ENCODE data around the gene SLC43A1. TPM values are rescaled to one million over a fixed set of nuclear protein-coding genes. Genes with fewer than 3 reads are reported as not detected.

The SLC43A1 gene
- total RNA-seq, 6 experiments from 2014 or later, result 38.9 to 173 (median 106) TPM

DNA sequence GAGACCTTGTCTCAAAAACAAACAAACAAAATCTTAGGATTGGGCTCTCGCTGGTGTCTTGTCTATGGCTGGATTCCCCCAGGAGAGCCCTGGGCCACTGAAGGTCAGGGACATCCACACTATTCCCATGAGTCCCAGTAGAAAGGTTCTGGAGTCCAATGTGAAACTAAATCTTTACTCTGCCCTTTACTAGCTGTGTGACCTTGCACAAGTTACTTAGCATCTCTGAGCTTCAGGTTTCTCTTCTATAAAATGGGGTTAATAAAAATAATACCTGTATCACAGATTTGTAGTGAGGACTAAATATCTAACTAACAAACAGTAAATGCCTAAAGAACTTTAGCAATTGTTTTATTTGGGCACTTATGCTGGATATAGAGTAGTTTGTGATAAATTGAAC lies 9.0 kb downstream of the SLC43A1 start:
- DNase-seq (no peak), ATAC-seq (no peak)
- Histone ChIP-seq H3K4me3 (no peak overlapping the region), H3K27me3 (no peaks in the 10 kb centered on the region), H3K4me1 (peaks cover 0 to 47% (median 15%) of the 10 kb centered on the region in 4 donors), H3K36me3 (peaks cover 0 to 28% (median 12%) of the 10 kb centered on the region in 4 donors), H3K27ac (no peak overlapping the region), H3K9me3 (no peaks in the 10 kb centered on the region)
- TF ChIP-seq, protein P1, sequence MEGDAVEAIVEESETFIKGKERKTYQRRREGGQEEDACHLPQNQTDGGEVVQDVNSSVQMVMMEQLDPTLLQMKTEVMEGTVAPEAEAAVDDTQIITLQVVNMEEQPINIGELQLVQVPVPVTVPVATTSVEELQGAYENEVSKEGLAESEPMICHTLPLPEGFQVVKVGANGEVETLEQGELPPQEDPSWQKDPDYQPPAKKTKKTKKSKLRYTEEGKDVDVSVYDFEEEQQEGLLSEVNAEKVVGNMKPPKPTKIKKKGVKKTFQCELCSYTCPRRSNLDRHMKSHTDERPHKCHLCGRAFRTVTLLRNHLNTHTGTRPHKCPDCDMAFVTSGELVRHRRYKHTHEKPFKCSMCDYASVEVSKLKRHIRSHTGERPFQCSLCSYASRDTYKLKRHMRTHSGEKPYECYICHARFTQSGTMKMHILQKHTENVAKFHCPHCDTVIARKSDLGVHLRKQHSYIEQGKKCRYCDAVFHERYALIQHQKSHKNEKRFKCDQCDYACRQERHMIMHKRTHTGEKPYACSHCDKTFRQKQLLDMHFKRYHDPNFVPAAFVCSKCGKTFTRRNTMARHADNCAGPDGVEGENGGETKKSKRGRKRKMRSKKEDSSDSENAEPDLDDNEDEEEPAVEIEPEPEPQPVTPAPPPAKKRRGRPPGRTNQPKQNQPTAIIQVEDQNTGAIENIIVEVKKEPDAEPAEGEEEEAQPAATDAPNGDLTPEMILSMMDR (IDR thresholded peaks at IDR 0.05), result no peak
- no peak for TF ChIP-seq POLR2A (IDR thresholded peaks at IDR 0.05)
- intact Hi-C loops (cut with DNase I), result no loop called here
- WGBS (ENCODE audit: insufficient coverage, low coverage, low lambda C conversion rate, missing lambda C conversion rate), result 100% methylated on average over 1 of the region's 1 CpG

DNA sequence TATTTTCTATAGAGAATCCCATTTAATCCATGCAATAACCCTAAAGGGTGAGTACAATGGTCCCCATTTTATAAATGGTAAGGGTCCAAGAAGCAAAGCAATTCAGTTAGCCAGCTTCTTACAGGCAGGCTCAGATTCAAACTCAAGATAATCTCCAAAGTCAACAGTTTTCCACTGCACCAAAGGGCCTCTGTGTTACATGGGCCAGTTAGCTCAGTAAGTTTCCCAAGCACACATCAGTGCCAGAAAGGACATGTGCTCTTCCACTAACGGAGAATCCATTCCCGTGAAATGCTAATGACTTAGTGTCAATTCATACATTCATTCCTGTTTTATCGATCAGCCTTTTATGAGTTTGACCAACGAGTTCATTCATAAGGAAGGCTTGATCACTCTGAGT lies 11.0 kb downstream of the SLC43A1 start:
- TF ChIP-seq, protein P1 (IDR thresholded peaks at IDR 0.05), result no peak
- no peak for TF ChIP-seq POLR2A (IDR thresholded peaks at IDR 0.05)
- ATAC-seq, result no peak
- no peak for DNase-seq
- peaks cover 0 to 66% (median 24%) of the 10 kb centered on the region in 4 donors for H3K4me1 ChIP-seq
- H3K9me3 ChIP-seq, result no peaks in the 10 kb centered on the region
- H3K27me3 ChIP-seq, result no peaks in the 10 kb centered on the region
- H3K27ac ChIP-seq, result no peak overlapping the region
- H3K36me3 ChIP-seq, result peaks cover 0 to 28% (median 13%) of the 10 kb centered on the region in 4 donors
- intact Hi-C loops (cut with DNase I), result no loop called here
- WGBS (ENCODE audit: insufficient coverage, low coverage, low lambda C conversion rate, missing lambda C conversion rate), result 79% methylated on average over 4 of the region's 4 CpGs
- H3K4me3 ChIP-seq, result no peak overlapping the region

DNA sequence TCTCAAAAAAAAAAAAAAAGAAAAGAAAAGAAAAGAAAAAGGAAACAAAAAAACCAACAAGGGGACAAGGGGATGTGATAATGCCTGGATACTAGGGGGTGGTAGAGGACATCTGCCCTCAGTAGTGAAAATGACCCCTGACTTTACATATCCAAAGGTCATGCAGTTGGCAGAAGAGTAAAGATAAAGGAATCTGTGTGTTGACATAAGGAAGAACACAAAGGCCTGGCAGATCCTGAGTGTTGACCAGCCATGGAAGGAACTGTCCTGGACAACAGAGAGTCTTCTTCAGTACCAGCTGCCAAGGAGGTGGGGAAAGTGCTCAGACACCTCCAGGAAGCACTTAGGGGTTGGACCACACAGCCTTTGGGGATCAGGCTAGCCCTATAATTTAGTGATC lies 12.6 kb downstream of the SLC43A1 start:
- Histone ChIP-seq H3K27ac (peak overlapping the region in 2 of 3 donors; percentile 86 to 95), H3K9me3 (no peaks in the 10 kb centered on the region), H3K4me1 (peaks cover 0 to 73% (median 35%) of the 10 kb centered on the region in 4 donors), H3K36me3 (peaks cover 0 to 28% (median 13%) of the 10 kb centered on the region in 4 donors), H3K27me3 (no peaks in the 10 kb centered on the region), H3K4me3 (no peak overlapping the region)
- DNase-seq (peak in 1 of 3 donors; percentile 74), ATAC-seq (peak; percentile 10 to 53 (median 20))
- intact Hi-C loops (cut with DNase I), result no loop called here
- no peak for TF ChIP-seq POLR2A (IDR thresholded peaks at IDR 0.05)
- TF ChIP-seq, protein P1 (IDR thresholded peaks at IDR 0.05), result peak in 1 of 4 donors; percentile 12

DNA sequence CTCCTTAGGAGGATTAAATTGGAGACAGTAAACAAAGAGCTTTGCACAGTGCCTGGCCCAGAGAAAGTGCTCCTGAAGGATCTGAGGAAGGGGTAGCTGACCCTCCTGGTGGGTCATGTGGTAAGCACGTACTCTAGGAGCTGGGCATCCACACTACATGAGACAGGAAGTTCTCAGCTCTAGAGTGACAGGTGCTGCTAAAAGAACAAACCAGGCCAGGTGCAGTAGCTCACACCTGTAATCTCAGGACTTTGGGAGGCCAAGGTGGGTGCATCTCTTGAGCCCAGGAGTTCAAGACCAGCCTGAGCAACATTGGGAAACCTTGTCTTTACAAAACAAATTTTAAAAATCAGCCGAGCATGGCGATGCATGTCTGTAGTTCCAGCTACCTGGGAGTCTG lies 13.1 kb downstream of the SLC43A1 start:
- ATAC-seq (no peak), DNase-seq (no peak)
- Histone ChIP-seq H3K4me3 (no peak overlapping the region), H3K27ac (peak overlapping the region in 2 of 3 donors; percentile 86 to 95), H3K4me1 (peaks cover 0 to 77% (median 37%) of the 10 kb centered on the region in 4 donors), H3K27me3 (no peaks in the 10 kb centered on the region), H3K9me3 (no peaks in the 10 kb centered on the region), H3K36me3 (peaks cover 0 to 27% (median 12%) of the 10 kb centered on the region in 4 donors)
- no peak for TF ChIP-seq POLR2A (IDR thresholded peaks at IDR 0.05)
- TF ChIP-seq, protein P1 (IDR thresholded peaks at IDR 0.05), result no peak
- intact Hi-C loops (cut with DNase I), result no loop called here
- 62% methylated on average over 2 of the region's 3 CpGs for WGBS (ENCODE audit: insufficient coverage, low coverage, low lambda C conversion rate, missing lambda C conversion rate)

DNA sequence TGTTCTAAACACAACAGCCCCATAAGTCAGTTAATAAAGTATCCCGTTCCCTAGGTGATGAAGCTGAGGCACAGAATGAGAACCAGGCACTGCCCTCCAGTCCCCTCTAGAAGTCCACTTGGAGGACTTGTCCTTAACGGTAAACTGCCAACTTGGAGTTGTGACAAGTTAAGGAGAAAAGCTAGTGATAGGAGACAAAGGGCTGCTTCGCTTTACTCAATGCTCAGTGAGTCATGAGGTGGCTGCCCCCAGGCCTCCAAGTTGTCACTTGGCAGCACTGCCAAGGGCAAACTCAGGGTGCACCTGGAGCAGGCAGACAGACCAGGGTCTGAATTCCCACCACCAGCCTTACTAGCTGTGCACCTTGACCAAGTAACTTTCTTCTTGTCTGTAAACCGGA lies 13.5 kb downstream of the SLC43A1 start:
- TF ChIP-seq, protein P1 (IDR thresholded peaks at IDR 0.05), result no peak
- Histone ChIP-seq H3K27me3 (no peaks in the 10 kb centered on the region), H3K4me1 (peaks cover 0 to 82% (median 39%) of the 10 kb centered on the region in 4 donors), H3K9me3 (no peaks in the 10 kb centered on the region), H3K4me3 (no peak overlapping the region), H3K36me3 (peaks cover 0 to 23% (median 10%) of the 10 kb centered on the region in 4 donors), H3K27ac (peak overlapping the region; percentile 17 to 95 (median 86))
- intact Hi-C loops (cut with DNase I), result no loop called here
- 45% methylated on average over 4 of the region's 4 CpGs for WGBS (ENCODE audit: insufficient coverage, low coverage, low lambda C conversion rate, missing lambda C conversion rate)
- DNase-seq (peak; percentile 70 to 82 (median 82)), ATAC-seq (peak in 3 of 4 donors; percentile 3 to 45 (median 43))
